Measurements from ENCODE around the gene MPPED1. TPM values are rescaled to one million over a fixed set of nuclear protein-coding genes. Genes with fewer than 3 reads are reported as not detected.

The MPPED1 gene
- total RNA-seq, 4 donors from 2014 or later: 0.23 to 0.99 (median 0.80) TPM; not detected in 1

- WGBS: 82% methylated on average over 26 of the region's 31 CpGs
- no peak overlapping the region for H3K4me3 ChIP-seq
- TF ChIP-seq POLR2A (IDR thresholded peaks at IDR 0.05) (no peak), CTCF (IDR thresholded peaks at IDR 0.05) (no peak), POLR2AphosphoS5 (IDR thresholded peaks at IDR 0.05) (no peak), EP300 (IDR thresholded peaks at IDR 0.05) (no peak)
- no peaks in the 10 kb centered on the region for H3K27me3 ChIP-seq
- no peaks in the 10 kb centered on the region for H3K36me3 ChIP-seq
- peaks cover 3% of the 10 kb centered on the region for H3K4me1 ChIP-seq
- DNase-seq (ENCODE audit: low spot score in 2 of 2): peak in 1 of 2 donors; percentile 56
- H3K27ac ChIP-seq: no peak overlapping the region
- no peaks in the 10 kb centered on the region for H3K9me3 ChIP-seq
Measured at GRCh38 chr22:43539572-43540528, 128.0 kb downstream of the MPPED1 start.

- Histone ChIP-seq H3K27ac (no peak overlapping the region), H3K36me3 (no peaks in the 10 kb centered on the region), H3K4me1 (peaks cover 3% of the 10 kb centered on the region), H3K9me3 (no peaks in the 10 kb centered on the region), H3K4me3 (no peak overlapping the region), H3K27me3 (no peaks in the 10 kb centered on the region)
- DNase-seq (ENCODE audit: low spot score in 2 of 2): peak in 1 of 2 donors; percentile 21
- 70% methylated on average over 4 of the region's 4 CpGs for WGBS
- no peak for TF ChIP-seq POLR2AphosphoS5 (IDR thresholded peaks at IDR 0.05)
- TF ChIP-seq EP300 (IDR thresholded peaks at IDR 0.05): no peak
- no peak for TF ChIP-seq CTCF (IDR thresholded peaks at IDR 0.05)
- no peak for TF ChIP-seq POLR2A (IDR thresholded peaks at IDR 0.05)
Measured at GRCh38 chr22:43540529-43540923, 128.7 kb downstream of the MPPED1 start.

- Histone ChIP-seq H3K9me3 (no peaks in the 10 kb centered on the region), H3K36me3 (no peaks in the 10 kb centered on the region), H3K27ac (no peak overlapping the region), H3K27me3 (no peaks in the 10 kb centered on the region), H3K4me3 (no peak overlapping the region), H3K4me1 (peaks cover under 1% of the 10 kb centered on the region)
- WGBS: 82% methylated on average over 6 of the region's 6 CpGs
- DNase-seq (ENCODE audit: low spot score in 2 of 2): peak in 1 of 2 donors; percentile 9
- no peak for TF ChIP-seq CTCF (IDR thresholded peaks at IDR 0.05)
- no peak for TF ChIP-seq POLR2A (IDR thresholded peaks at IDR 0.05)
- no peak for TF ChIP-seq POLR2AphosphoS5 (IDR thresholded peaks at IDR 0.05)
- no peak for TF ChIP-seq EP300 (IDR thresholded peaks at IDR 0.05)
Measured at GRCh38 chr22:43541022-43541421, 129.2 kb downstream of the MPPED1 start.

GRCh38 chr22:43541462-43542407 lies 129.9 kb downstream of the MPPED1 start:
- H3K9me3 ChIP-seq: no peaks in the 10 kb centered on the region
- WGBS: 83% methylated on average over 18 of the region's 18 CpGs
- no peak overlapping the region for H3K27ac ChIP-seq
- H3K36me3 ChIP-seq: no peaks in the 10 kb centered on the region
- H3K4me1 ChIP-seq: no peaks in the 10 kb centered on the region
- DNase-seq (ENCODE audit: low spot score in 2 of 2): peak in 1 of 2 donors; percentile 69
- no peaks in the 10 kb centered on the region for H3K27me3 ChIP-seq
- no peak overlapping the region for H3K4me3 ChIP-seq
- TF ChIP-seq CTCF (IDR thresholded peaks at IDR 0.05) (no peak), POLR2A (IDR thresholded peaks at IDR 0.05) (no peak), POLR2AphosphoS5 (IDR thresholded peaks at IDR 0.05) (no peak), EP300 (IDR thresholded peaks at IDR 0.05) (no peak)

All from suprapubic skin (tissue), 4 donors.